Measurements from ENCODE around the gene PINK1. TPM values are rescaled to one million over a fixed set of nuclear protein-coding genes. Genes with fewer than 3 reads are reported as not detected.

The PINK1 gene
- total and polyA plus RNA-seq, 2 of the 13 experiments (the other 11 are each of a cell fraction or from before 2014, with no cell fraction given), result 15.3 to 16.1 TPM

DNA sequence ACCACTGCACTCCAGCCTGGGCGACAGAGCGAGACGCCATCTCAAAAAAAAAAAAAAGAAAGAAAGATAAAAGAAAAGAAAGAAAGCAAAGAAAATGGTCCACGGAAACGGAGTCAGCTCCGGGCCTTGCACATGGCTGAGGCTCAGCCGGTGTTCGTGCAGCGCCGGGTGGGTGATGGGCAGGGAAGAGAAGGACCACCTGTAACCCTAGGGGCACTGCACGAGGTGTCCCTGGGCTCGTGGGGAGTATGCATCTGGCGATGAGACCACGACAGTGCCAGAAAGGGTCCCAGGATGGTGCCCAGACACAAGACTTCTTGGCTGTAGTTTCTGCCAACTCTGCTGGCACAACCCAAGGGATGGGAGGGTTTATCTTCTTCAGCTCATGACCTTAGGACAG lies 38.5 kb upstream of the PINK1 start:
- no peaks in the 10 kb centered on the region for H3K9me3 ChIP-seq (ENCODE audit: low read length)
- no peak overlapping the region for H3K4me2 ChIP-seq (ENCODE audit: low read depth, low read length)
- no peak overlapping the region for H3K27ac ChIP-seq (ENCODE audit: extremely low read length, insufficient read depth, low read length)
- H3K36me3 ChIP-seq (replicated peaks in 1 of 2; ENCODE audit: control insufficient read depth in 1 of 2, insufficient read depth in 2 of 2, low read length in 2 of 2), result no peaks in the 10 kb centered on the region
- ATAC-seq (no peak), FAIRE-seq (no peak), DNase-seq (ENCODE audit: low spot score) (no peak)
- POLR2A ChIA-PET, result no interaction called here
- CTCF ChIA-PET (ENCODE audit: low intra/inter-chr PET ratio, low total read pairs), result no interaction called here
- H2AFZ ChIP-seq (ENCODE audit: low read length), result no peak overlapping the region
- H3K27me3 ChIP-seq (ENCODE audit: control insufficient read depth in 1 of 2, insufficient read depth in 2 of 2, low read length in 2 of 2), result peaks cover under 1 to 1% of the 10 kb centered on the region in 2 experiments; a peak in 1 of 5 replicates
- intact Hi-C loops (cut with micrococcal nuclease; ENCODE audit: unreplicated experiment), result no loop called here
- peaks cover 13% of the 10 kb centered on the region for H3K4me1 ChIP-seq (ENCODE audit: insufficient read depth, low read length)
- in situ Hi-C loops (cut with HindIII; ENCODE audit: extremely low pct_ligation_motif_present, low pct_unique_long_range_greater_than_20kb), result no loop called here
- no peaks in the 10 kb centered on the region for H4K20me1 ChIP-seq (ENCODE audit: insufficient read depth, low read length)
- no peak overlapping the region for H3K9ac ChIP-seq (ENCODE audit: insufficient read depth, low read depth, low read length)
- TF ChIP-seq, protein P1, sequence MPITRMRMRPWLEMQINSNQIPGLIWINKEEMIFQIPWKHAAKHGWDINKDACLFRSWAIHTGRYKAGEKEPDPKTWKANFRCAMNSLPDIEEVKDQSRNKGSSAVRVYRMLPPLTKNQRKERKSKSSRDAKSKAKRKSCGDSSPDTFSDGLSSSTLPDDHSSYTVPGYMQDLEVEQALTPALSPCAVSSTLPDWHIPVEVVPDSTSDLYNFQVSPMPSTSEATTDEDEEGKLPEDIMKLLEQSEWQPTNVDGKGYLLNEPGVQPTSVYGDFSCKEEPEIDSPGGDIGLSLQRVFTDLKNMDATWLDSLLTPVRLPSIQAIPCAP (CRISPR knock-in tag; IDR thresholded peaks at IDR 0.05; ENCODE audit: low read depth), result no peak
- TF ChIP-seq NR2C2 (CRISPR knock-in tag; IDR thresholded peaks at IDR 0.05; ENCODE audit: borderline replicate concordance) (no peak), NCOA1 (CRISPR knock-in tag; IDR thresholded peaks at IDR 0.05) (no peak), ZNF781 (CRISPR knock-in tag; IDR thresholded peaks at IDR 0.05; ENCODE audit: borderline replicate concordance, not compliant biosample characterization) (no peak), CBX1 (IDR thresholded peaks at IDR 0.05; ENCODE audit: low read depth) (no peak), RBM22 (optimal IDR thresholded peaks at IDR 0.05; ENCODE audit: low read length) (no peak), ZNF30 (CRISPR knock-in tag; IDR thresholded peaks at IDR 0.05) (no peak), RAD51 (IDR thresholded peaks at IDR 0.05; ENCODE audit: borderline replicate concordance) (no peak), HNRNPH1 (optimal IDR thresholded peaks at IDR 0.05; ENCODE audit: low read depth, low read length) (no peak), TOE1 (CRISPR knock-in tag; IDR thresholded peaks at IDR 0.05) (no peak), ZFX (CRISPR knock-in tag; IDR thresholded peaks at IDR 0.05; ENCODE audit: low read depth) (no peak), SKI (IDR thresholded peaks at IDR 0.05; ENCODE audit: partially characterized antibody) (no peak), ZNF234 (CRISPR knock-in tag; conservative IDR thresholded peaks at IDR 0.05) (no peak), HES4 (CRISPR knock-in tag; IDR thresholded peaks at IDR 0.05; ENCODE audit: borderline replicate concordance) (no peak)
- TF ChIP-seq, protein P2, sequence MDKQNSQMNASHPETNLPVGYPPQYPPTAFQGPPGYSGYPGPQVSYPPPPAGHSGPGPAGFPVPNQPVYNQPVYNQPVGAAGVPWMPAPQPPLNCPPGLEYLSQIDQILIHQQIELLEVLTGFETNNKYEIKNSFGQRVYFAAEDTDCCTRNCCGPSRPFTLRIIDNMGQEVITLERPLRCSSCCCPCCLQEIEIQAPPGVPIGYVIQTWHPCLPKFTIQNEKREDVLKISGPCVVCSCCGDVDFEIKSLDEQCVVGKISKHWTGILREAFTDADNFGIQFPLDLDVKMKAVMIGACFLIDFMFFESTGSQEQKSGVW (CRISPR knock-in tag; IDR thresholded peaks at IDR 0.05; ENCODE audit: borderline replicate concordance), result no peak
- TF ChIP-seq, protein P3, sequence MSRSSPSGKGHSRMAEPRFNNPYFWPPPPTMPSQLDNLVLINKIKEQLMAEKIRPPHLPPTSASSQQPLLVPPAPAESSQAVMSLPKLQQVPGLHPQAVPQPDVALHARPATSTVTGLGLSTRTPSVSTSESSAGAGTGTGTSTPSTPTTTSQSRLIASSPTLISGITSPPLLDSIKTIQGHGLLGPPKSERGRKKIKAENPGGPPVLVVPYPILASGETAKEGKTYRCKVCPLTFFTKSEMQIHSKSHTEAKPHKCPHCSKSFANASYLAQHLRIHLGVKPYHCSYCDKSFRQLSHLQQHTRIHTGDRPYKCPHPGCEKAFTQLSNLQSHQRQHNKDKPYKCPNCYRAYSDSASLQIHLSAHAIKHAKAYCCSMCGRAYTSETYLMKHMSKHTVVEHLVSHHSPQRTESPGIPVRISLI (CRISPR knock-in tag; IDR thresholded peaks at IDR 0.05; ENCODE audit: borderline replicate concordance), result no peak
- no peaks in the 10 kb centered on the region for H3K79me2 ChIP-seq (ENCODE audit: insufficient read depth, low read length)
- H3K4me3 ChIP-seq (replicated peaks in 1 of 3; ENCODE audit: insufficient read depth in 1 of 3, low read depth in 2 of 3, low read length in 3 of 3), result no peak overlapping the region
- 92% methylated on average over 10 of the region's 14 CpGs for WGBS (ENCODE audit: low lambda C conversion rate)
- BruUV-seq (replicated peaks), result no TSS peak

All from HepG2 (cell line).